GM18526 (cell line): ENCODE data around the gene SSR2.

ENCODE experiments used
- POLR2A ChIP-seq: IDR thresholded peaks from 3 replicates; pipeline ENCODE4 v1.6.1; 2011; ENCODE audit not compliant: insufficient read length; ENCODE audit errors: extremely low read depth

Gene SSR2

GRCh38 chr1:156053768-156054499, 33.2 kb upstream of the SSR2 start, which contains the start of gene UBQLN4:
UBQLN4 (minus strand) TSS chr1:156053798; CDS start chr1:156053701, 97 bp downstream.
- TF ChIP-seq POLR2A: peak; percentile 44

- TF ChIP-seq POLR2A: no peak
These were observed 32.4 kb upstream of the SSR2 start for GRCh38 chr1:156052862-156053767.

GRCh38 chr1:156051011-156051725, 30.4 kb upstream of the SSR2 start:
- TF ChIP-seq POLR2A: no peak

- TF ChIP-seq POLR2A: no peak
These were observed 29.6 kb upstream of the SSR2 start for GRCh38 chr1:156050376-156050775.

GRCh38 chr1:156048663-156049258, 28.0 kb upstream of the SSR2 start:
- TF ChIP-seq POLR2A: no peak

GRCh38 chr1:156045076-156045475, 24.3 kb upstream of the SSR2 start:
- no peak for TF ChIP-seq POLR2A

GRCh38 chr1:156042828-156043227, 22.1 kb upstream of the SSR2 start:
- TF ChIP-seq POLR2A: no peak

- TF ChIP-seq POLR2A: no peak
These were observed 12.3 kb upstream of the SSR2 start for GRCh38 chr1:156033011-156033410.

- TF ChIP-seq POLR2A: no peak
These were observed 5.8 kb upstream of the SSR2 start for GRCh38 chr1:156026588-156026987.

- no peak for TF ChIP-seq POLR2A
These were observed 5.1 kb upstream of the SSR2 start for GRCh38 chr1:156025876-156026275.

- no peak for TF ChIP-seq POLR2A
These were observed 4.0 kb upstream of the SSR2 start for GRCh38 chr1:156024801-156025200.

GRCh38 chr1:156021954-156022353, 1.2 kb upstream of the SSR2 start:
- TF ChIP-seq POLR2A: no peak

- TF ChIP-seq POLR2A: no peak
These were observed 310 bp upstream of the SSR2 start for GRCh38 chr1:156021093-156021428.

- no peak for TF ChIP-seq POLR2A
These were observed 832 bp downstream of the SSR2 start for GRCh38 chr1:156019946-156020292.

GRCh38 chr1:156014829-156015228, 5.9 kb downstream of the SSR2 start:
- no peak for TF ChIP-seq POLR2A
